GM13976 (cell line): ENCODE results near the gene URGCP.

Source experiments
- DNase-seq: peaks from one replicate; pipeline ENCODE4 v3.0.0; 2012; ENCODE audit warnings: low spot score
- CTCF ChIP-seq: IDR thresholded peaks from 2 replicates; pipeline ENCODE4 v1.5.1; 2012; ENCODE audit warnings: borderline replicate concordance, mild to moderate bottlenecking; ENCODE audit not compliant: insufficient read depth; ENCODE audit errors: extremely low read depth, missing control alignments, control extremely low read depth
- in situ Hi-C: fragments of 300-500 bp; cut with MboI; formaldehyde crosslinking; loops from one replicate; pipeline ENCODE4 v1.12.0; 2022; ENCODE audit warnings: low sequenced_read_pairs, mixed read lengths, inconsistent platforms; ENCODE audit not compliant: unreplicated experiment

Gene URGCP

GRCh38 chr7:43943417-43944187 is 37.2 kb upstream of the URGCP start:
- no peak for DNase-seq
- in situ Hi-C loops, result no loop called here
- TF ChIP-seq CTCF, result no peak

GRCh38 chr7:43942997-43943396 is 36.6 kb upstream of the URGCP start:
- no peak for TF ChIP-seq CTCF
- no peak for DNase-seq
- in situ Hi-C loops, result no loop called here

- DNase-seq, result no peak
- in situ Hi-C loops, result no loop called here
- no peak for TF ChIP-seq CTCF
Observed at GRCh38 chr7:43942250-43942649, 35.9 kb upstream of the URGCP start.

GRCh38 chr7:43938892-43939482 is 32.6 kb upstream of the URGCP start:
- in situ Hi-C loops, result no loop called here
- no peak for DNase-seq
- TF ChIP-seq CTCF, result no peak

- no peak for DNase-seq
- no peak for TF ChIP-seq CTCF
- in situ Hi-C loops, result no loop called here
Observed at GRCh38 chr7:43937444-43937843, 31.0 kb upstream of the URGCP start.

- no peak for TF ChIP-seq CTCF
- in situ Hi-C loops, result no loop called here
- DNase-seq, result no peak
Observed at GRCh38 chr7:43933902-43934560, 27.6 kb upstream of the URGCP start.
